Measurements from ENCODE around the gene RELA. TPM values are rescaled to one million over a fixed set of nuclear protein-coding genes. Genes with fewer than 3 reads are reported as not detected.
A peak's percentile ranks its signal among the peaks of the same experiment; 100 is the strongest.

The RELA gene
- total RNA-seq, 4 donors from 2014 or later, result 61.9 to 73.5 (median 67.5) TPM

- no peak for DNase-seq (ENCODE audit: low spot score in 2 of 2)
- intact Hi-C loops (cut with DNase I; ENCODE audit: low total_unique reads), result no loop called here
- TF ChIP-seq POLR2A (IDR thresholded peaks at IDR 0.05) (no peak), CTCF (IDR thresholded peaks at IDR 0.05) (no peak)
- 95% methylated on average over 21 to 33 of the region's 33 CpGs for WGBS, 2 donors
- H3K4me3 ChIP-seq (ENCODE audit: low read depth, poor library complexity, severe bottlenecking), result no peak overlapping the region
Measured at GRCh38 chr11:65617990-65618751, 44.5 kb downstream of the RELA start.

DNA sequence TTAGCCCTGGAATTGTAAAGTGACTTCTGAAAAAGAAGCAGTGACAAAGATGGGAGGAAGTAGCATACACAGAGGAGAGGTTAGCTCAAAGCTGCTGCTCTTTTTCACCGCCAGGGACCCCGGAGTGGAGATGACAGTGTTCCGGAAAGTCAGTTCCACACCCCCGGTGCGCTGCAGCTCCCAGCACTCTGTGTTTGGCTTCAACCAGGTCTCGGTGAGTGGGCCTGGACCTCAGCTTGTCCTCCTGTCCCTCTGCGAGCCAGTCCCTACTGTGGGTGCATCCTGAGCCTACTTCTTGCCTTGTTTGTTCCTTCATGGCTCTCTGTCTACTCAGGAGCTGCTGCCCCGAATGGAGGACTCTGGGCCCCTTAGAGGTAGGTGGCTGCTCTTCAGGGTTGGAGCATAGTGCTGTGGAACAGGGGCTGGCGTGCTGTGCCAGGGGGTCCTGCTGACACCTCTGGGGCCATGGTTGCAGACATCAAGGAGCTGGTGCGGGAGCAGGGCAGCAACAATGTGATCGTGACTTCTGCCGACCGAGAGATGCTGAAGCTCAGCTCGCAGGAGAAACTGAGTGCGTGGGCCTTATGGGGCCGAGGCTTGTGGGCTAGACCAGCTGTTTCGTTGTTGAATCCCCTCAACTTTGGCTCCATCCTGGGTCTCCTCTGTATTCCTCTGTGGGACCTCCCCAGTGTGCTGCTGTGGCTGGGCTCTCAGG lies 45.4 kb downstream of the RELA start:
- intact Hi-C loops (cut with DNase I; ENCODE audit: low total_unique reads), result no loop called here
- TF ChIP-seq POLR2A (IDR thresholded peaks at IDR 0.05), result no peak
- no peak for TF ChIP-seq CTCF (IDR thresholded peaks at IDR 0.05)
- WGBS, 2 donors, result 90 to 92% methylated on average over 14 to 17 of the region's 17 CpGs
- DNase-seq (ENCODE audit: low spot score in 2 of 2), result no peak
- H3K4me3 ChIP-seq (ENCODE audit: low read depth, poor library complexity, severe bottlenecking), result no peak overlapping the region

GRCh38 chr11:65616575-65617001 lies 46.1 kb downstream of the RELA start:
- intact Hi-C loops (cut with DNase I; ENCODE audit: low total_unique reads), result no loop called here
- DNase-seq (ENCODE audit: low spot score in 2 of 2), result no peak
- H3K4me3 ChIP-seq (ENCODE audit: low read depth, poor library complexity, severe bottlenecking), result peak overlapping the region; percentile 79
- TF ChIP-seq POLR2A (IDR thresholded peaks at IDR 0.05) (no peak), CTCF (IDR thresholded peaks at IDR 0.05) (no peak)
- 64 to 71% methylated on average over 10 of the region's 10 CpGs for WGBS, 2 donors

DNA sequence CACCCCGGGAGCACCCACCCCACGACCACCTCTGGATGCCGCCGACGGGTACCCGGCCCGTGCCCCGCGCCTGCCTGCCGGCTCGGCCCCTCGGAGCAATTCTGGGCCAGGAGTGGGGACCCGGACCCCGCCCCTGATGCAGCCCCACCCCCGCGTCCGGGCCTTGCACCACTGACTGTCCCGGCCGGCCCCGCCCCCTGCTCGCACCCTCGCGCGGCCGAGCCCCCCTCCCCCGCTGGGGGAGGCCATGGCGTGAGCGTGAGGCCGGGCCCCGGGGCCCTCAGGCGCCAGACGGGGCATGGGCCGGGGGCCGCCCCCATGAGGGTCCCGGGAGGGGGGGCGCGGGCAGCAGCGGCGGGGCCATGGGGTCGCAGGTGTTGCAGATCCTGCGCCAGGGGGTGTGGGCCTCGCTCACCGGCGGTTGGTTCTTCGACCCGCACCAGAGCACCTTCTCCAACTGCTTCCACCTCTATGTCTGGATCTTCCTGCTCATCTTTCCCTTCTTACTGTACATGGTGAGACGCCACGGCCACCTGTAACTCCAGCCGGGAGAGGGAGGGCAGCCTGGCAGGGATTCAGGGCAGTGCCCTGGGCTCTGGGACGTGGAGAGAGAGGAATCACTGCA lies 46.7 kb downstream of the RELA start:
- H3K4me3 ChIP-seq (ENCODE audit: low read depth, poor library complexity, severe bottlenecking), result peak overlapping the region; percentile 79
- no peak for TF ChIP-seq CTCF (IDR thresholded peaks at IDR 0.05)
- TF ChIP-seq POLR2A (IDR thresholded peaks at IDR 0.05), result no peak
- 1 to 2% methylated on average over 19 to 29 of the region's 50 CpGs for WGBS, 2 donors
- intact Hi-C loops (cut with DNase I; ENCODE audit: low total_unique reads), result no loop called here
- DNase-seq (ENCODE audit: low spot score in 2 of 2), result no peak

DNA sequence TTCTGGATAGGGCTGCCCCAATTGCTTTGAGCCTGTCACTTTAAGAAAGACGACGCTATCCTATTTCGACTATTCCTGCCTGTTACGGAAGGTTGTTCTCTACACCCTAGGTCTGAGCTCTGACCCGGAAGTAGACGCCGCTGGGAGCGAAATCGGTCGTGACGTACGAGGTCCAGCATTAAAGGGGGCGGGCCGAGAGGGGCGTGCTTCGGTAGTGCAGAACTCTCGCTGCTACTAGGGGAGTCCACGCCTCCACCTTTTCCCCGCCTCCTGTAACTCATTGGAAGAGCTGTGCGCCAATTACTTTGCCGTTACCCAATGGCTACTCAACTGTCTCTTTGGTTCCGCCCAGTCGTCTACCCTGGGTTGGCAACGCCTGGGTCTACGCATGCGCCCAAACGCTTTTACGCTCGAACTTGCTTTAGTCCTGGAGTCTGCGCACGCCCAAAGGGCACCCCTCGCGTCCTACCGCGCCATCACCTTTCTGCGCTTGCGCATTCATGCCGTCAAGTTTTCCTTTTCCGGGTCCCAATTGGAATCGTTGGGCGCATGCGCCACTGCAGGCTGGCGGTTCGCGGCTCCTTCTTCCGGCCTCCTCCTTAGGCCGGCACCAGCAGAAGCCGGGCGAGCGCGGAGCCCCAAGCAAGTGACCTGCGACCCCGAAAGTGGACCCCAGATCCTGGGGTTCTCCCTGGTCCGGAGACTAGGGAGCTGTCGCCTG lies 47.3 kb downstream of the RELA start, which contains the start of gene PCNX3:
PCNX3 (plus strand) TSS at position 548 of the 721 bp plus-strand sequence. CDS start 536 bp downstream, outside the sequence.
- intact Hi-C loops (cut with DNase I; ENCODE audit: low total_unique reads), result no loop called here
- peak within 1 kb of the TSS; percentile 79 for H3K4me3 ChIP-seq (ENCODE audit: low read depth, poor library complexity, severe bottlenecking)
- DNase-seq (ENCODE audit: low spot score in 2 of 2), result peak; percentile 100
- 0 to 1% methylated on average over 46 to 53 of the region's 55 CpGs for WGBS, 2 donors
- no peak for TF ChIP-seq POLR2A (IDR thresholded peaks at IDR 0.05)
- TF ChIP-seq CTCF (IDR thresholded peaks at IDR 0.05), result no peak

Data from lower leg skin (tissue), 4 donors.